GM18520 (cell line): Measurements from ENCODE around the gene NFKBIB.
"Not testable (repeated sequence)": the region's sequence is repeated elsewhere in the genome, so short reads cannot be mapped to it uniquely, and the experiment has no call there.

Experiments
- ATAC-seq: cut with Tn5 transposase; IDR thresholded peaks from one replicate; pipeline ENCODE4 v1.9.1; 2021; ENCODE audit not compliant: unreplicated experiment

Gene NFKBIB

GRCh38 chr19:38899447-38900201 is at the start of gene NFKBIB, which contains the start of gene SIRT2:
TSS of gene NFKBIB (plus strand) at chr19:38899969. CDS start at chr19:38900033, 64 bp downstream.
TSS of gene SIRT2 (minus strand) at chr19:38899618. CDS start at chr19:38899521, 97 bp downstream.
- ATAC-seq = peak; percentile 95

DNA sequence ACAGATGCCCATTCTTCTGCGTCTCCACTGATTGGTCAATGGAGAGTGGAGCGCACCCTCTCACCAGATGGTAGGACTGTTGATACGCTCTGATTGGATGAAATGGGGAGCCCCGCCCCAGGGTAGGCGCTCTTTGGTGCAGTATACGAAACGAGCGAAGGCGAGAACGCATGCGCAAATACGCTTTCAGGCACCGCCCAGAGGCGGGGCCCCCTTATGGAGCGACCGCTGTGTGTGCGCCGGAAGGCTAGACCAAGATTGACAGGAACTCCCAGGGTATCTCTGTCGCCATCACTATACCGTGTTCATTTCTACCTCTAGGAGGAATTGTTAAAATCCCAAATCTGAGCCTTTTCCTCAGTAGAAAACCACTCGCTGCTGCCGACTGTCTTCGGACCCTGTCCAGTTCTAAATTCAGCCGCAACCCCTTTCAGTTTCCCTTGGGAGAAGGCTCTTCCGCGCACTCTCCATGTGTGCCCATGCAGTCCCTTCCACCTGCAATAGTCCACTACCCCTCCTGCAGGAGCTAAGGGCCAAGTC is 49.3 kb upstream of the NFKBIB start:
- ATAC-seq = peak; percentile 63

DNA sequence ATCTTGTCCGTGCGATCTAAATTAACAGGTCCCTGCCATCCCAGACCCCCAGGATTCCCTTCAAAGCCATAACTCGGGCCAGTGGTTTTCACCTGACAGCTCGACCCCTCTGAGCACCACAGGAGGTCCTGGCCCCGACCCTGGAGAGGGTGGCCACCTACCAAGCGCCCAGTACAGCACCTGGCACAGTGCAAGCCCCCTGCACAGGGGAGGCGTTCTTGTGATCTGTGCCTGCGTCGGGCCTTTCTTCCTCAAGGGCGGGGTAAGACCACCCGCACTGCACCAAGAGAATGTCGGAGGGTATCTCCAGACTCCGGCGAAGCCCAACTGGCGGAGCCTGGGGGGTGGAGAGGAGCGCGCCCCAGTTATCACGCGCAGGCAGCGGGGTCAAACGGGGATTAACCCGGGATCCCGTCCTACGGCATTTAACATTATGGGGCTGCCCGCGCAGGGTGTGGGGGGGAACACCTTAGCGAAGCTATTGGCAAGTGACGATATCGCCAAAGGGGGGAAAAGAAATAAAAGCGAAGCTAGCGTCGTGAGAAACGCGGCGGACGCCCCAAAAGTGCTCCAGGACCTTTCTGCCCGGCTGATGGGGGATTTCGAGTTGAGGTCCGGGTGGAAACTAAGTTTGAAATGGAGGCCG is 48.7 kb upstream of the NFKBIB start:
- ATAC-seq = no peak

- peak; percentile 21 for ATAC-seq
Observed at GRCh38 chr19:38851622-38852230, 48.0 kb upstream of the NFKBIB start.

- ATAC-seq = no peak
Observed at GRCh38 chr19:38852231-38853044, 47.3 kb upstream of the NFKBIB start.

- no peak for ATAC-seq
Observed at GRCh38 chr19:38853214-38853613, 46.6 kb upstream of the NFKBIB start.

DNA sequence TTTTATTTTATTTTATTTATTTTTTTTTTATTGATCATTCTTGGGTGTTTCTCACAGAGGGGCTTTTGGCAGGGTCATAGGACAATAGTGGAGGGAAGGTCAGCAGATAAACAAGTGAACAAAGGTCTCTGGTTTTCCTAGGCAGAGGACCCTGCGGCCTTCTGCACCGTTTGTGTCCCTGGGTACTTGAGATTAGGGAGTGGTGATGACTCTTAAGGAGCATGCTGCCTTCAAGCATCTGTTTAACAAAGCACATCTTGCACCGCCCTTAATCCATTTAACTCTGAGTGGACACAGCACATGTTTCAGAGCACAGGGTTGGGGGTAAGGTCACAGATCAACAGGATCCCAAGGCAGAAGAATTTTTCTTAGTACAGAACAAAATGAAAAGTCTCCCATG is 44.8 kb upstream of the NFKBIB start:
- not testable (repeated sequence) for ATAC-seq

DNA sequence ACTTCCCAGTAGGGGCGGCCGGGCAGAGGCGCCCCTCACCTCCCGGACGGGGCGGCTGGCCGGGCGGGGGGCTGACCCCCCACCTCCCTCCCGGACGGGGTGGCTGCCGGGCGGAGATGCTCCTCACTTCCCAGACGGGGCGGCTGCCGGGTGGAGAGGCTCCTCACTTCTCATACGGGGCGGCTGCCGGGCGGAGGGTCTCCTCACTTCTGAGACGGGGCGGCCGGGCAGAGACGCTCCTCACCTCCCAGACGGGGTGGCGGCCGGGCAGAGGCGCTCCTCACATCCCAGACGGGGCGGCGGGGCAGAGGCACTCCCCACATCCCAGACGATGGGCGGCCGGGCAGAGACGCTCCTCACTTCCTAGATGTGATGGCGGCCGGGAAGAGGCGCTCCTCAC is 44.0 kb upstream of the NFKBIB start:
- ATAC-seq = not testable (repeated sequence)

DNA sequence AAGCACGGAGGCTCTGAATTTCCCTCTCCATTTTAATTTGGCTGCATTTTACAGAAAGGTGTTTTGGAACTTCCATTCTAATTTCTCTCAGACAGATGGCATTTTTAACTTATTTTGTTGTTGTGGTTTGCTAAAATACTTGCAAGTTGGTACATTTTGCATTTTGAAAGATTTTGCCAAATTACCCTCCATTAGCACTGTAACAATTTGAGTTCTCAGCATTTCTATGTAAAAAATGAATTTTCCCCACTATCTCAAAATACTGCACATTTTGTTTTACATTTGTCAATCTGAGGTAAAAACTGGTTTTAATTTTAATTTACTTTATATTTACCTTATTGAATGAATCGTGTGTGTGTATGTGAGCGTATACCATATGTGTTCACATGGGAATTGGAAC is 43.0 kb upstream of the NFKBIB start:
- no peak for ATAC-seq

GRCh38 chr19:38859631-38860204 is 40.1 kb upstream of the NFKBIB start:
- ATAC-seq = not testable (repeated sequence)

GRCh38 chr19:38861368-38861767 is 38.4 kb upstream of the NFKBIB start:
- no peak for ATAC-seq

DNA sequence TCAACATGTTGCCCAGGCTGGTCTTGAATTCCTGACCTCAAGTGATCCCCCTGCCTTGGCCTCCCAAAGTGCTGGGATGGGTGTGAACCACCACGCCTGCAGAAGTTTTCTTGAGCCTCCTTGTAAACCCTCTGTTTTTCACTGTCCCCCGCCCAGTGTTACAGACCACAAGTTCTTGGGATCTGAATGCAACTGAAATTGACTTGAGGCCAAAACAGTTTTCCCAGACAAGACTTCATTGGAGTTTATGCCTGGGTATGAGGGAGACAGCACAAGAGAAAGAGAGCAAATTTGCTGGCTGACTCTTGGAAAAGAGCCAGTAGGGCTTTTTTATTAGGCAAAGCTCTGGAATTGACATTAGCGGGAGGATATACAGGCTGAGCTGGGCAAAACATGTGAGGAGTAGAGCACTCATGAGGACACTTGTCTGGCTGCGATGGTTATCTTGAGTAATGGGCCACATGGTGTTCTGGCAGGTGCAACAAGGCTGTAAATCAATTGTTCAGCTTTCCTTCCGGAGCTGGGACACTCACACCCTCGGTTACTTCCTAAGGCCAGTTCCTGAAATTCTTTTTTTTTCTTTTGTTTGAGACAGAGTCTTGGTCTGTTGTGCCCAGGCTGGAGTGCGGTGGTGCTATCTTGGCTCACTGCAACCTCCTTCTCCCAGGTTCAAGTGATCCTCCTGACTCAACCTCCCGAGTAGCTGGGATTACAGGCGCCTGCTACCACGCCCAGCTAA is 37.3 kb upstream of the NFKBIB start:
- no peak for ATAC-seq

GRCh38 chr19:38867171-38867780 is 32.5 kb upstream of the NFKBIB start:
- no peak for ATAC-seq

- ATAC-seq = no peak
Observed at GRCh38 chr19:38868551-38868950, 31.2 kb upstream of the NFKBIB start.

- ATAC-seq = no peak
Observed at GRCh38 chr19:38869160-38869835, 30.5 kb upstream of the NFKBIB start.

GRCh38 chr19:38869836-38870607 is 29.7 kb upstream of the NFKBIB start:
- peak; percentile 84 for ATAC-seq

GRCh38 chr19:38870612-38871011 is 29.2 kb upstream of the NFKBIB start:
- ATAC-seq = no peak

DNA sequence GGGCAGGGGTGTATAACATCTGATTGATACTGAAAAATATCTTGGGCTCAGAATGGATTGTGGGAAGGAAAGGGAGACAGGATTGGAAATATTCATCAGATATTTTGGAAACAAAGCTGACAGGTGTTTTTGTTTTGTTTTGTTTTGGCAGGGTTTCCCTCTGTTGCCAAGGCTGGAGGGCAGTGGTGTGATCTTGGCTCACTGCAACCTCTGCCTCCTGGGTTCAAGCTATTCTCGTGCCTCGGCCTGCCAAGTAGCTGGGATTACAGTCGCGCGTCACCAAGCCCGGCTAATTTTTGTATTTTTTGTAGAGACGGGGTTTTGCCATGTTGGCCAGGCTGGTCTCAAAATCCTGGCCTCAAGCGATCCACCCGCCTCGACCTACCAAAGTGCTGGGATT is 26.4 kb upstream of the NFKBIB start:
- ATAC-seq = not testable (repeated sequence)
